OCI-LY1 (cell line): ENCODE data around the gene ROCK2.

Experiments used
- H2AFZ ChIP-seq: fragments of 200-600 bp; sonication (generic), shearing (Covaris generic); 2 replicates; pipeline ENCODE4 v1.6.0; 2014; ENCODE audit warnings: antibody characterized with exemption, mild to moderate bottlenecking, low read length
- H3F3A ChIP-seq: fragments of 200-600 bp; sonication (generic), shearing (Covaris generic); 2 replicates; pipeline ENCODE4 v1.6.0; 2014; ENCODE audit warnings: mild to moderate bottlenecking, antibody characterized with exemption, low read length, moderate library complexity; ENCODE audit not compliant: insufficient read depth
- H3K27ac ChIP-seq: fragments of 200-600 bp; sonication (generic); 2 replicates; pipeline ENCODE4 v1.5.1; 2014; ENCODE audit warnings: low read length, mixed run types, mild to moderate bottlenecking, low read depth; ENCODE audit not compliant: poor library complexity, severe bottlenecking
- H3K27me3 ChIP-seq: fragments of 200-600 bp; sonication (generic); 2 replicates; pipeline ENCODE4 v1.6.0; 2014; ENCODE audit warnings: antibody characterized with exemption, mild to moderate bottlenecking, low read length, moderate library complexity; ENCODE audit not compliant: insufficient read depth
- H3K36me3 ChIP-seq: fragments of 200-600 bp; sonication (generic); 2 replicates; pipeline ENCODE4 v1.6.1; 2014; ENCODE audit warnings: mild to moderate bottlenecking, antibody characterized with exemption, low read length, moderate library complexity, mixed read lengths; ENCODE audit not compliant: insufficient read depth
- H3K4me1 ChIP-seq: fragments of 200-600 bp; sonication (generic); 2 replicates; pipeline ENCODE4 v1.5.1; 2014; ENCODE audit warnings: mild to moderate bottlenecking, low read length, moderate library complexity; ENCODE audit not compliant: insufficient read depth, severe bottlenecking
- H3K4me2 ChIP-seq: fragments of 200-600 bp; sonication (generic), shearing (Covaris generic); 2 replicates; pipeline ENCODE4 v1.6.1; 2014; ENCODE audit warnings: low read length
- H3K4me3 ChIP-seq: fragments of 200-600 bp; sonication (generic); 2 replicates; pipeline ENCODE4 v1.5.1; 2014; ENCODE audit warnings: low read length, low read depth, mild to moderate bottlenecking, mixed read lengths; ENCODE audit not compliant: poor library complexity, severe bottlenecking
- H3K79me2 ChIP-seq: fragments of 200-600 bp; shearing (Covaris generic); 2 replicates; pipeline ENCODE4 v1.6.1; 2016; ENCODE audit warnings: mixed run types, low read length, mixed read lengths; ENCODE audit not compliant: insufficient read depth
- H3K9ac ChIP-seq: fragments of 200-600 bp; sonication (generic), shearing (Covaris generic); 2 replicates; pipeline ENCODE4 v1.6.1; 2014; ENCODE audit warnings: mild to moderate bottlenecking, low read length, mixed read lengths
- H3K9me2 ChIP-seq: fragments of 200-600 bp; sonication (generic), shearing (Covaris generic); 2 replicates; pipeline ENCODE4 v1.6.1; 2014; ENCODE audit warnings: low read depth, mild to moderate bottlenecking, low read length, mixed read lengths
- H3K9me3 ChIP-seq: fragments of 200-600 bp; shearing (Covaris generic); 2 replicates; pipeline ENCODE4 v1.6.1; 2014; ENCODE audit warnings: low read length, mixed read lengths
- H4K20me1 ChIP-seq: fragments of 200-600 bp; sonication (generic), shearing (Covaris generic); 2 replicates; pipeline ENCODE4 v1.6.0; 2016; ENCODE audit warnings: mild to moderate bottlenecking, low read length; ENCODE audit not compliant: insufficient read depth
- CTCF ChIP-seq: fragments of 200-600 bp; sonication (generic), shearing (Covaris generic); IDR thresholded peaks from 2 replicates; pipeline ENCODE4 v1.5.1; 2017; ENCODE audit warnings: mild to moderate bottlenecking, antibody characterized with exemption, low read length, moderate library complexity, mixed read lengths
- EZH2 ChIP-seq: fragments of 200-600 bp; sonication (generic), shearing (Covaris generic); IDR thresholded peaks from 2 replicates; pipeline ENCODE4 v1.8.0; 2017; ENCODE audit warnings: borderline replicate concordance, mixed run types, mild to moderate bottlenecking, antibody characterized with exemption, low read length, moderate library complexity, mixed read lengths

Gene ROCK2

GRCh38 chr2:11180653-11181052 is 163.8 kb downstream of the ROCK2 start:
- H3F3A ChIP-seq, result no peaks in the 10 kb centered on the region
- no peak overlapping the region for H3K9ac ChIP-seq
- no peaks in the 10 kb centered on the region for H3K4me1 ChIP-seq
- H3K36me3 ChIP-seq, result no peaks in the 10 kb centered on the region
- no peak overlapping the region for H2AFZ ChIP-seq
- H3K4me2 ChIP-seq, result no peak overlapping the region
- H3K27me3 ChIP-seq, result no peaks in the 10 kb centered on the region
- no peaks in the 10 kb centered on the region for H3K9me3 ChIP-seq
- H3K79me2 ChIP-seq, result no peaks in the 10 kb centered on the region
- TF ChIP-seq EZH2 (no peak), CTCF (no peak)
- H3K4me3 ChIP-seq, result no peak overlapping the region
- H3K9me2 ChIP-seq, result no peaks in the 10 kb centered on the region
- H4K20me1 ChIP-seq, result no peaks in the 10 kb centered on the region
- H3K27ac ChIP-seq, result no peak overlapping the region

- H3K9ac ChIP-seq, result no peak overlapping the region
- no peak overlapping the region for H3K4me3 ChIP-seq
- no peaks in the 10 kb centered on the region for H3K9me3 ChIP-seq
- no peaks in the 10 kb centered on the region for H3K4me1 ChIP-seq
- no peak overlapping the region for H2AFZ ChIP-seq
- H3F3A ChIP-seq, result no peaks in the 10 kb centered on the region
- no peaks in the 10 kb centered on the region for H4K20me1 ChIP-seq
- no peaks in the 10 kb centered on the region for H3K27me3 ChIP-seq
- H3K4me2 ChIP-seq, result no peak overlapping the region
- H3K36me3 ChIP-seq, result no peaks in the 10 kb centered on the region
- no peak overlapping the region for H3K27ac ChIP-seq
- TF ChIP-seq EZH2, result no peak
- TF ChIP-seq CTCF, result no peak
- no peaks in the 10 kb centered on the region for H3K79me2 ChIP-seq
- no peaks in the 10 kb centered on the region for H3K9me2 ChIP-seq
Observed at GRCh38 chr2:11179899-11180298, 164.5 kb downstream of the ROCK2 start.

- Histone ChIP-seq H3K36me3 (no peaks in the 10 kb centered on the region), H3K4me1 (no peaks in the 10 kb centered on the region), H3K27ac (no peak overlapping the region), H2AFZ (no peak overlapping the region), H3K9me2 (no peaks in the 10 kb centered on the region), H3K9ac (no peak overlapping the region), H3K4me2 (no peak overlapping the region), H3F3A (no peaks in the 10 kb centered on the region), H3K27me3 (no peaks in the 10 kb centered on the region), H3K4me3 (no peak overlapping the region), H3K9me3 (no peaks in the 10 kb centered on the region), H4K20me1 (no peaks in the 10 kb centered on the region), H3K79me2 (no peaks in the 10 kb centered on the region)
- no peak for TF ChIP-seq CTCF
- no peak for TF ChIP-seq EZH2
Observed at GRCh38 chr2:11179196-11179595, 165.2 kb downstream of the ROCK2 start.
